SK-N-SH treated with all-trans-retinoic acid at 6 μM for 48 hours (cell line): Measurements from ENCODE around the gene DNAH9.

Source experiments
- ATAC-seq: fragments of 200-7000 bp; cut with Tn5 transposase; 3 replicates; pipeline ENCODE4 v1.9.1; 2020; ENCODE audit warnings: mild to moderate bottlenecking, moderate library complexity
- ARNTL ChIP-seq: fragments of 450-650 bp; formaldehyde crosslinking; IDR thresholded peaks from 2 replicates; pipeline ENCODE4 v1.5.0; 2020; ENCODE audit warnings: low read depth, mild to moderate bottlenecking, moderate library complexity, borderline replicate concordance
- BACH2 ChIP-seq: fragments of 250-450 bp; sonication (Bioruptor Pico); IDR thresholded peaks from 2 replicates; pipeline ENCODE4 v1.9.0; 2021; ENCODE audit warnings: mild to moderate bottlenecking, borderline replicate concordance
- CSRNP3 ChIP-seq: fragments of 250-450 bp; sonication (Bioruptor Pico); IDR thresholded peaks from 2 replicates; pipeline ENCODE4 v1.5.1; 2021; ENCODE audit warnings: mild to moderate bottlenecking, moderate library complexity
- ESRRG ChIP-seq: fragments of 250-450 bp; sonication (Bioruptor Pico); IDR thresholded peaks from 2 replicates; pipeline ENCODE4 v1.6.1; 2021; ENCODE audit warnings: mild to moderate bottlenecking
- GLIS3 ChIP-seq: fragments of 250-450 bp; sonication (Bioruptor Pico); IDR thresholded peaks from 2 replicates; pipeline ENCODE4 v1.5.0; 2020; ENCODE audit warnings: mild to moderate bottlenecking, moderate library complexity
- ISL1 ChIP-seq: fragments of 250-450 bp; sonication (Bioruptor Pico); IDR thresholded peaks from 2 replicates; pipeline ENCODE4 v2.1.2; 2022; ENCODE audit warnings: mild to moderate bottlenecking, moderate library complexity
- OSR1 ChIP-seq: fragments of 250-450 bp; sonication (Bioruptor Pico); IDR thresholded peaks from 2 replicates; pipeline ENCODE4 v1.8.0; 2022; ENCODE audit warnings: moderate library complexity, mild to moderate bottlenecking, inconsistent platforms
- PATZ1 ChIP-seq: fragments of 250-450 bp; sonication (Bioruptor Pico); IDR thresholded peaks from 2 replicates; pipeline ENCODE4 v1.8.0; 2020; ENCODE audit warnings: mild to moderate bottlenecking, moderate library complexity, borderline replicate concordance
- POU6F1 ChIP-seq: fragments of 250-450 bp; sonication (Bioruptor Pico); IDR thresholded peaks from 2 replicates; pipeline ENCODE4 v1.8.0; 2021; ENCODE audit warnings: low read depth, mild to moderate bottlenecking, moderate library complexity, borderline replicate concordance
- PPARA ChIP-seq: fragments of 250-450 bp; sonication (Bioruptor Pico); IDR thresholded peaks from 2 replicates; pipeline ENCODE4 v1.5.0; 2020; ENCODE audit warnings: mild to moderate bottlenecking, borderline replicate concordance
- SNAI2 ChIP-seq: fragments of 250-450 bp; sonication (Bioruptor Pico); IDR thresholded peaks from 2 replicates; pipeline ENCODE4 v1.5.0; 2020; ENCODE audit warnings: mild to moderate bottlenecking, moderate library complexity
- TCF4 ChIP-seq: fragments of 250-450 bp; sonication (Bioruptor Pico); IDR thresholded peaks from 2 replicates; pipeline ENCODE4 v1.8.0; 2021; ENCODE audit warnings: mild to moderate bottlenecking, moderate library complexity, borderline replicate concordance
- TOX ChIP-seq: fragments of 250-450 bp; sonication (Bioruptor Pico); IDR thresholded peaks from 2 replicates; pipeline ENCODE4 v1.8.0; 2021; ENCODE audit warnings: mild to moderate bottlenecking, moderate library complexity, borderline replicate concordance
- TSHZ2 ChIP-seq: fragments of 250-450 bp; sonication (Bioruptor Pico); IDR thresholded peaks from 2 replicates; pipeline ENCODE4 v1.5.0; 2020; ENCODE audit warnings: mild to moderate bottlenecking, moderate library complexity
- ZC3H10 ChIP-seq: fragments of 250-450 bp; sonication (Bioruptor Pico); IDR thresholded peaks from 2 replicates; pipeline ENCODE4 v1.5.1; 2021; ENCODE audit warnings: mild to moderate bottlenecking, moderate library complexity
- ZFP3 ChIP-seq: fragments of 250-450 bp; sonication (Bioruptor Pico); IDR thresholded peaks from 2 replicates; pipeline ENCODE4 v1.5.0; 2020; ENCODE audit warnings: mild to moderate bottlenecking, moderate library complexity
- ZFP30 ChIP-seq: fragments of 450-650 bp; formaldehyde crosslinking; IDR thresholded peaks from 2 replicates; pipeline ENCODE4 v1.5.0; 2022; ENCODE audit warnings: mild to moderate bottlenecking, moderate library complexity
- ZNF70 ChIP-seq: fragments of 450-650 bp; formaldehyde crosslinking; IDR thresholded peaks from 2 replicates; pipeline ENCODE4 v1.5.0; 2020; ENCODE audit warnings: mild to moderate bottlenecking, moderate library complexity

The DNAH9 gene

GRCh38 chr17:11583306-11583992 is 14.8 kb upstream of the DNAH9 start:
- no peak for ATAC-seq
- TF ChIP-seq SNAI2 (CRISPR knock-in tag) (no peak), CSRNP3 (CRISPR knock-in tag) (no peak), TCF4 (CRISPR knock-in tag) (no peak), ARNTL (CRISPR knock-in tag) (no peak), TSHZ2 (no peak), ISL1 (CRISPR knock-in tag) (no peak), PATZ1 (CRISPR knock-in tag) (no peak), BACH2 (CRISPR knock-in tag) (no peak), TOX (CRISPR knock-in tag) (no peak), PPARA (no peak), OSR1 (no peak), GLIS3 (CRISPR knock-in tag) (no peak), ZNF70 (CRISPR knock-in tag) (no peak), POU6F1 (CRISPR knock-in tag) (no peak)

- TF ChIP-seq ZFP3 (CRISPR knock-in tag), result no peak
- TF ChIP-seq ISL1 (CRISPR knock-in tag), result no peak
- no peak for TF ChIP-seq TCF4 (CRISPR knock-in tag)
- TF ChIP-seq ZNF70 (CRISPR knock-in tag), result no peak
- no peak for TF ChIP-seq TOX (CRISPR knock-in tag)
- TF ChIP-seq ZFP30 (CRISPR knock-in tag), result no peak
- TF ChIP-seq PPARA, result no peak
- no peak for TF ChIP-seq ZC3H10 (CRISPR knock-in tag)
- no peak for TF ChIP-seq BACH2 (CRISPR knock-in tag)
- TF ChIP-seq ESRRG, result no peak
- no peak for TF ChIP-seq TSHZ2
- TF ChIP-seq PATZ1 (CRISPR knock-in tag), result no peak
- TF ChIP-seq OSR1, result no peak
- no peak for TF ChIP-seq CSRNP3 (CRISPR knock-in tag)
- TF ChIP-seq, all 23 proteins: peak for 0
Observed at GRCh38 chr17:11589716-11590115, 8.6 kb upstream of the DNAH9 start.

More at GRCh38 chr17:11589716-11590115, 8.6 kb upstream of the DNAH9 start:
- ATAC-seq, result no peak
